Cardiac muscle cell (in vitro differentiated cells and primary cell): ENCODE measurements around the gene STX10. TPM values are rescaled to one million over a fixed set of nuclear protein-coding genes. Genes with fewer than 3 reads are reported as not detected.
A peak's percentile ranks its signal among the peaks of the same experiment; 100 is the strongest.

ENCODE experiments used
- DNase-seq, 2 donors: peaks; one replicate each; pipeline versions ENCODE4 v3.0.0 to v3.0.0-alpha.2; 2010 to 2017; ENCODE audit warnings: low read depth in 1 of 2, low spot score in 1 of 2
- H3K27ac ChIP-seq: fragments of 200-600 bp; sonication (generic); 2 replicates; pipeline ENCODE4 v1.5.1; 2016
- H3K27me3 ChIP-seq: fragments of 200-600 bp; sonication (generic); 2 replicates; pipeline ENCODE4 v1.6.0; 2016; ENCODE audit warnings: control low read depth
- H3K36me3 ChIP-seq: fragments of 200-600 bp; sonication (generic); 2 replicates; pipeline ENCODE4 v1.5.1; 2016; ENCODE audit warnings: control low read depth
- H3K4me1 ChIP-seq: fragments of 200-600 bp; sonication (generic); 2 replicates; pipeline ENCODE4 v1.8.1; 2017; ENCODE audit warnings: low read depth, mild to moderate bottlenecking, mixed run types
- H3K4me3 ChIP-seq: fragments of 200-600 bp; sonication (generic); 2 replicates; pipeline ENCODE4 v1.5.1; 2016; ENCODE audit warnings: mild to moderate bottlenecking
- H3K9me3 ChIP-seq: fragments of 200-600 bp; sonication (generic); 2 replicates; pipeline ENCODE4 v1.5.1; 2017; ENCODE audit warnings: low read depth, mild to moderate bottlenecking, control low read depth
- CTCF ChIP-seq: IDR thresholded peaks from 2 replicates; pipeline ENCODE4 v1.5.1; 2012; ENCODE audit warnings: low read depth, mild to moderate bottlenecking, low read length
- polyA plus RNA-seq: library from polyadenylated mRNA; unstranded; fragments of >200 nt; fragmentation: Nextera tagmentation; extraction: Ambion mirVana; gene quantifications from 2 replicates; pipeline ENCODE4 v1.2.1, GENCODE V29; 2016
- total RNA-seq: library from RNA; depleted of rRNA; stranded (reverse); fragments of >200 nt; gene quantifications from 2 replicates; pipeline ENCODE4 v1.2.3, GENCODE V29; 2016

The STX10 gene
- total and polyA plus RNA-seq, 2 experiments from 2014 or later = 65.2 to 110 TPM

- Histone ChIP-seq H3K4me1 (peaks cover 4% of the 10 kb centered on the region), H3K36me3 (no peaks in the 10 kb centered on the region), H3K9me3 (no peaks in the 10 kb centered on the region), H3K27me3 (no peaks in the 10 kb centered on the region), H3K27ac (no peak overlapping the region), H3K4me3 (no peak overlapping the region)
- no peak for DNase-seq
- no peak for TF ChIP-seq CTCF
Measured at GRCh38 chr19:13122275-13122878, 27.8 kb downstream of the STX10 start.

- no peak for DNase-seq
- Histone ChIP-seq H3K36me3 (no peaks in the 10 kb centered on the region), H3K27me3 (no peaks in the 10 kb centered on the region), H3K27ac (peak overlapping the region; percentile 18), H3K4me3 (no peak overlapping the region), H3K9me3 (no peaks in the 10 kb centered on the region), H3K4me1 (peaks cover 4% of the 10 kb centered on the region)
- TF ChIP-seq CTCF = no peak
Measured at GRCh38 chr19:13121551-13122274, 28.5 kb downstream of the STX10 start.

- H3K27me3 ChIP-seq = no peaks in the 10 kb centered on the region
- H3K9me3 ChIP-seq = no peaks in the 10 kb centered on the region
- no peak overlapping the region for H3K27ac ChIP-seq
- H3K36me3 ChIP-seq = no peaks in the 10 kb centered on the region
- no peak for TF ChIP-seq CTCF
- DNase-seq = peak in 1 of 2 donors; percentile 78
- H3K4me1 ChIP-seq = peaks cover 4% of the 10 kb centered on the region
- no peak overlapping the region for H3K4me3 ChIP-seq
Measured at GRCh38 chr19:13120817-13121216, 29.4 kb downstream of the STX10 start.

GRCh38 chr19:13120031-13120430, 30.1 kb downstream of the STX10 start:
- Histone ChIP-seq H3K4me3 (no peak overlapping the region), H3K4me1 (peaks cover 11% of the 10 kb centered on the region)

GRCh38 chr19:13119627-13120026, 30.5 kb downstream of the STX10 start:
- H3K27me3 ChIP-seq = no peaks in the 10 kb centered on the region
- peak overlapping the region; percentile 48 for H3K27ac ChIP-seq
- TF ChIP-seq CTCF = no peak
- DNase-seq = no peak
- no peaks in the 10 kb centered on the region for H3K9me3 ChIP-seq
- peaks cover 3% of the 10 kb centered on the region for H3K36me3 ChIP-seq
- H3K4me1 ChIP-seq = peaks cover 11% of the 10 kb centered on the region
- peak overlapping the region; percentile 99 for H3K4me3 ChIP-seq

More at GRCh38 chr19:13120031-13120430, 30.1 kb downstream of the STX10 start:
- no peaks in the 10 kb centered on the region for H3K36me3 ChIP-seq
- no peak for TF ChIP-seq CTCF
- no peaks in the 10 kb centered on the region for H3K27me3 ChIP-seq
- no peak overlapping the region for H3K27ac ChIP-seq
- DNase-seq = no peak
- H3K9me3 ChIP-seq = no peaks in the 10 kb centered on the region
